Measurements from ENCODE around the gene ATP5PO.

GRCh38 chr21:33944185-33944763 is 28.7 kb upstream of the ATP5PO start:
- TF ChIP-seq POLR2A (IDR thresholded peaks at IDR 0.05) (no peak), CTCF (IDR thresholded peaks at IDR 0.05) (no peak)
